ENCODE results near the gene U2SURP. TPM values are rescaled to one million over a fixed set of nuclear protein-coding genes. Genes with fewer than 3 reads are reported as not detected.

U2SURP gene
- total RNA-seq (100 to 1,000 TPM; 108 to 121 TPM), polyA plus RNA-seq (ENCODE audit: insufficient read length in 2 of 2) (100 to 1,000 TPM in 1 of 2 donors, 10 to 100 TPM in 1; 74.0 to 100 TPM)
- long read RNA-seq, donor 1, full-length matches to known transcripts = 5 of 5 reads
- long read RNA-seq, donor 1, partial matches to known transcripts = 0 of 5 reads
- long read RNA-seq, donor 1, other reads (novel, unspliced or antisense) = 0 of 5 reads
- long read RNA-seq, donor 2, transcript U2SURP-215 (6 exons, 588 nt) = major isoform, 5 of 7 reads
- long read RNA-seq, donor 2, partial matches to known transcripts = 0 of 7 reads
- long read RNA-seq, donor 2, other reads (novel, unspliced or antisense) = 0 of 7 reads
- long read RNA-seq, donor 3, partial matches to known transcripts = 0 of 4 reads
- long read RNA-seq, donor 3, other reads (novel, unspliced or antisense) = 0 of 4 reads
- long read RNA-seq, donor 4, full-length matches to known transcripts = 17 of 63 reads
- long read RNA-seq, donor 4, partial matches to known transcripts = 46 of 63 reads
- long read RNA-seq, donor 4, other reads (novel, unspliced or antisense) = 0 of 63 reads

DNA sequence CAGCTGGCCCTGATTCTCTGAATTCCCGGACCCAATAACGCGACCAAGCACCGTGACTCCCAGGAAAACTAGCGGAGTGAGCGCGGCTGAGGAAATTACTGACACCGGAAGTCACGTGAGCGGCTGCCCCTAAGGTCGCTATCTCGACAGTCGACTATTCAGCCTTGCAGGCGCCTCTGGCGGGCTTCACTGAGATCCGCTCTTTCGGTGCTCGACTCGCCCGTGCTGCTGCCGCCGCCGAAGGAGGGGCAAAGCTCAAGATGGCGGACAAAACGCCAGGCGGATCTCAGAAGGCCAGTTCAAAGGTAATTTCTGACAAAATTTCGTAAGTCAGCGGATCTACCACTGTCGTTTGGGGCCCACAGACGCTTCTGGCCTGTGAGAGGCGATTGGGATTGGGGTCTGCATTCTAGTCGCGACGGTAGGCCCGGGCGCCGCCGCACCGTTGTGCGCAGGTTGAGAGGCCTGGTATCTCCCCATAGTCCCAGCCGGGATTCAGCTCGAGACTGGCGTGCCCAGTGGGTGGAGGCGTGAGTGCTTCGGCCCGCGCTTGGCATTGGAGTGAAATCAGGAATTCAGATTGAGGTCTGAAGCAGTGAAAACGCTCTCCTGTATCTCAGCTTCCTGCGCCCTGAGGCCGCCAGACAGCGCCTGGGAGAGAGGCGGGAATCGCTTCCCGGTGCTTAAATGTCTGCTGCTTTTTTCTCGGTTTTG lies at the start of gene U2SURP:
Gene U2SURP (plus strand): TSS at position 202 of the 714 bp plus-strand sequence. CDS start 59 bp downstream, at position 261.
- no peaks in the 10 kb centered on the region for H3K36me3 ChIP-seq (ENCODE audit: control insufficient read depth, insufficient read depth, low read length)
- peak within 1 kb of the TSS; percentile 99 for H3K27ac ChIP-seq (ENCODE audit: low read depth, low read length)
- H3K27me3 ChIP-seq (ENCODE audit: control insufficient read depth, insufficient read depth, low read length) = no peaks in the 10 kb centered on the region
- peak within 1 kb of the TSS; percentile 99 for H3K4me3 ChIP-seq (ENCODE audit: low read depth, low read length)
- peaks cover 9% of the 10 kb centered on the region for H3K4me1 ChIP-seq (ENCODE audit: control insufficient read depth, insufficient read depth, low read length)
- DNase-seq (ENCODE audit: low read depth in 4 of 6, low spot score in 6 of 6) = peak; percentile 94 to 99 (median 98)
- no peaks in the 10 kb centered on the region for H3K9me3 ChIP-seq (ENCODE audit: control insufficient read depth, insufficient read depth, low read length)
- WGBS (ENCODE audit: insufficient coverage) = 0% methylated on average over 55 of the region's 55 CpGs

DNA sequence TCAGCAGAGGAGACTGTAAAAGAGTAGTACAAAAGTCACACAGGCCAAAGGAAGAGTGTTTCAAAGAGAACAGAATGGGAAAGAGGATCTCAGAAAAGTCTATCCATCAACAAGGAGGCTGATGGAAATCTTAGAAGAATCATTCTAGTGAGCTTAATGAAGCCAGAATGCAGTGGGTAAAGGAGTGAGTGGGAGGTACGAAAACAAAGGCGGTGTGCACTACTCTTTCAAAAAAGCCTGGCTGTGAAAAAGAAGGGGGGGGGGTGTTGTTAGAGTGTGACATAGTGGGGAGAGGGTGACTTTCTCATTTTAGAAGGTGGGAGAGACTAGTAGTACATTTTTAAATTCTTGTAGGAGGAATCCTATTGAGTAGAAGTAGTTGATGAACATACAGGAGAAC lies 49.6 kb upstream of the U2SURP start:
- no peak for DNase-seq (ENCODE audit: low read depth in 4 of 6, low spot score in 6 of 6)
- no peaks in the 10 kb centered on the region for H3K36me3 ChIP-seq (ENCODE audit: control insufficient read depth, insufficient read depth, low read length)
- H3K9me3 ChIP-seq (ENCODE audit: control insufficient read depth, insufficient read depth, low read length) = no peaks in the 10 kb centered on the region
- 47% methylated on average over 2 of the region's 2 CpGs for WGBS (ENCODE audit: insufficient coverage)
- H3K27me3 ChIP-seq (ENCODE audit: control insufficient read depth, insufficient read depth, low read length) = peaks cover 10% of the 10 kb centered on the region
- peaks cover 6% of the 10 kb centered on the region for H3K4me1 ChIP-seq (ENCODE audit: control insufficient read depth, insufficient read depth, low read length)
- H3K27ac ChIP-seq (ENCODE audit: low read depth, low read length) = no peak overlapping the region
- H3K4me3 ChIP-seq (ENCODE audit: low read depth, low read length) = no peak overlapping the region

DNA sequence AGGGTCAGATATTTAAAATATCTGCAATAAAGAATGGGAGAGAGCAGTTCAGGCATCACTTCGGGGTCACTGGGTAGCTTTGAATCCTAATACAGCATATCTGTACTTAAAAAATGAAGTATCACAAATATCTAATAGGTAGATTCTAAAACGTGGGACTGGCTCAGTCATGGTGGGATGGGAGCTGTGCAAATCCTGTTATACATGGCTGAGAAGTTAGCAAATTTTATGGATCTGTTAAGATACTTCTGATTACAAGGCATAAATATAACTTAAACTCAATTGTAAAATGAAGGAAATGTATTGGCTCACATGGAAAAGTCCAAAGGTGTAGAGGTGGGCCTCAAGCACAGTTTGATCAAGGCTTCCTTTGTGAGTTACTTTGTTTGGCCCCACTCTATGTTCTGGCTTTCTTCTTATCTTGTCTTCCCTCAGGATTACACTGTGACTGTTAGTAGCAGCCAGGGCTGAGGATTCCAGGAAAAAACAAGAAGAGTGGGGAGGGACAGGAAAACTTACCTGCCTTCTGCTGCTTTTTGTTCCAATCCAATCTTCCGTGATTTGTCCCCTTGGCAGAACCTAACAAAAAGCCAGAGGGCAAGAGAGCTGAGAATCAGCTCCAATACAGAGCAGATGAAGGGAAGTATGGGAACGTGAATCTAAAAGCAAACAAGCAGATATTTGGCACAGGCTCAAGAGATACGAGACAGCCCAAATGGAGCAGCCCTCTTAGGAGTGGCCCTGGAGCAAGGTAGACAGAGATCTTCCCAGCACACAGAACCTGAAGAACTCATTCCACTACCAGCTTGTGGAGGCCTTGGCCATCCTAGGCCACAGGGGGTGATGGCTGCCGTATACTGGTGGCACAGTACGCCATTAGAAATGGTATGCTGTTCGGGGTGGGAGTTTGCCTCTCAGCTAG lies 48.8 kb upstream of the U2SURP start:
- peaks cover 1% of the 10 kb centered on the region for H3K4me1 ChIP-seq (ENCODE audit: control insufficient read depth, insufficient read depth, low read length)

DNA sequence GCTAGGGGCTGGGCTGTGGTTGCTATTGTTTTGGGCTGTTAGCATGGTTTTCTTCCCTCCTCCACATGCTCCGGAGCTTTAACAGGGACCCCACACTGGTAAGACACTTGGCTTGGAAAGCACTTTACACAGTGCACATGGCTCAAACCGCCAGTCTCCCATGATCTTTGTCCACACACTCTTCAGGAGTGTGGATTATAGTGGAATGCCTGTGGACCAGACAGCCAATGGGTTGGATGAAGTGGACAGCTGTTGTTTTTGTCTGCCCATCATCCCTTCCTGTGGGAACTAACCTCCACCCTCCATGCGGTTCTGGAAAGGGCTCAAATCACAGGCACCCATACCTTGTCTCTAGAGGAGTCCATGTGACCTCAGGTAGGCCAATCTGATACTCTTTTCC lies 47.9 kb upstream of the U2SURP start:
- 100% methylated on average over 1 of the region's 3 CpGs for WGBS (ENCODE audit: insufficient coverage)
- H3K4me3 ChIP-seq (ENCODE audit: low read depth, low read length) = no peak overlapping the region
- H3K27me3 ChIP-seq (ENCODE audit: control insufficient read depth, insufficient read depth, low read length) = no peaks in the 10 kb centered on the region
- H3K4me1 ChIP-seq (ENCODE audit: control insufficient read depth, insufficient read depth, low read length) = no peaks in the 10 kb centered on the region
- no peak overlapping the region for H3K27ac ChIP-seq (ENCODE audit: low read depth, low read length)
- DNase-seq (ENCODE audit: low read depth in 4 of 6, low spot score in 6 of 6) = no peak
- H3K9me3 ChIP-seq (ENCODE audit: control insufficient read depth, insufficient read depth, low read length) = no peaks in the 10 kb centered on the region
- no peaks in the 10 kb centered on the region for H3K36me3 ChIP-seq (ENCODE audit: control insufficient read depth, insufficient read depth, low read length)

More for the DNA sequence above, 48.8 kb upstream of the U2SURP start:
- WGBS (ENCODE audit: insufficient coverage) = 81% methylated on average over 3 of the region's 8 CpGs
- H3K27me3 ChIP-seq (ENCODE audit: control insufficient read depth, insufficient read depth, low read length) = peaks cover 3% of the 10 kb centered on the region
- no peak overlapping the region for H3K4me3 ChIP-seq (ENCODE audit: low read depth, low read length)
- no peak for DNase-seq (ENCODE audit: low read depth in 4 of 6, low spot score in 6 of 6)
- H3K27ac ChIP-seq (ENCODE audit: low read depth, low read length) = no peak overlapping the region
- H3K36me3 ChIP-seq (ENCODE audit: control insufficient read depth, insufficient read depth, low read length) = no peaks in the 10 kb centered on the region
- no peaks in the 10 kb centered on the region for H3K9me3 ChIP-seq (ENCODE audit: control insufficient read depth, insufficient read depth, low read length)

DNA sequence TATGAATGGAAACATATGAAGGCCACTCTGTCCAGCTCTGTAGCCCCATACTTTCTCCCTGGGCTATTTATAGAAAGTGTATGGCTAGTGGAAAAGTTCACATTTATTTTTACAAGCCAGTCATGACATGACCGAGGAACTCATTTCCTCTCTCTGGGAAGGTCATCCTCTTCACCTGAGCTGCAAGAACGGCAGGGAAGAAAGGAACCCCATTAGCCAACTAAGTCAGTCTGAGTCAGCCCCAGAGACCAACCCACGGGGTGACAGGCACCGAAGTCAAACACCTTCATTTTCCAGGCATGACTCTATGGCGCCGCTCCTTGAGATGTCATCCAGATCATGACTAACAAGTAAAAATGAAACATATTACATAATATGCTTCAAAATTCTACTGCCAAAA lies 42.7 kb upstream of the U2SURP start:
- WGBS (ENCODE audit: insufficient coverage) = 79% methylated on average over 2 of the region's 6 CpGs
- H3K27ac ChIP-seq (ENCODE audit: low read depth, low read length) = no peak overlapping the region
- no peaks in the 10 kb centered on the region for H3K9me3 ChIP-seq (ENCODE audit: control insufficient read depth, insufficient read depth, low read length)
- peaks cover 7% of the 10 kb centered on the region for H3K27me3 ChIP-seq (ENCODE audit: control insufficient read depth, insufficient read depth, low read length)
- no peak for DNase-seq (ENCODE audit: low read depth in 4 of 6, low spot score in 6 of 6)
- no peaks in the 10 kb centered on the region for H3K36me3 ChIP-seq (ENCODE audit: control insufficient read depth, insufficient read depth, low read length)
- no peak overlapping the region for H3K4me3 ChIP-seq (ENCODE audit: low read depth, low read length)
- H3K4me1 ChIP-seq (ENCODE audit: control insufficient read depth, insufficient read depth, low read length) = peaks cover 9% of the 10 kb centered on the region

DNA sequence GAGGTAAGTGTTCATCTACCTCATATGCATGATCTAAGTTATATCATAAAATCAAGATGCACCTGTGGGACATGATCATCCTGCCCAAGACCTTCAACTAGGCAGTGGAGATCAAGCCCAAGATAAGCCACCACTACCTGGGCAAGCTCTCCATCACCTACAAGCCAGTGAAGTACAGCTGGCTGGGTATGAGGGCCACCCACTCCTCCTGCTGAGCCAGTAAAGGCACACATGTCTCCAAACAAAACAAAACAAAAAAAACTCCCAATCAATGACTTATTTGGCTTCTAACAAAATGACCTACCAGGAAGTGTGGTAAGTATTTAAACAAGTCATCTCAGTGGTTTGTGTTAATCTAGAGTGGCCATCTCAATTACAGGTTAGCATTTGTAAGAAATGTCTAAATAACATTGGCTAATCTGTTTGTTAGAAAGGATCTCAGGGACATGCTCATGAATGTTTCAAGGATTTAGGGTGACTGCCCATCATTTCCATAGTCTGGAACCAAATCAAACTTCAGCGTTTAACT lies 41.0 kb upstream of the U2SURP start:
- no peak for DNase-seq (ENCODE audit: low read depth in 4 of 6, low spot score in 6 of 6)
- Histone ChIP-seq H3K36me3 (ENCODE audit: control insufficient read depth, insufficient read depth, low read length) (no peaks in the 10 kb centered on the region), H3K4me1 (ENCODE audit: control insufficient read depth, insufficient read depth, low read length) (peaks cover 9% of the 10 kb centered on the region), H3K9me3 (ENCODE audit: control insufficient read depth, insufficient read depth, low read length) (no peaks in the 10 kb centered on the region), H3K4me3 (ENCODE audit: low read depth, low read length) (no peak overlapping the region), H3K27ac (ENCODE audit: low read depth, low read length) (no peak overlapping the region), H3K27me3 (ENCODE audit: control insufficient read depth, insufficient read depth, low read length) (peaks cover 13% of the 10 kb centered on the region)
- no CpG with 5 or more reads among the region's 1 CpG for WGBS (ENCODE audit: insufficient coverage)

DNA sequence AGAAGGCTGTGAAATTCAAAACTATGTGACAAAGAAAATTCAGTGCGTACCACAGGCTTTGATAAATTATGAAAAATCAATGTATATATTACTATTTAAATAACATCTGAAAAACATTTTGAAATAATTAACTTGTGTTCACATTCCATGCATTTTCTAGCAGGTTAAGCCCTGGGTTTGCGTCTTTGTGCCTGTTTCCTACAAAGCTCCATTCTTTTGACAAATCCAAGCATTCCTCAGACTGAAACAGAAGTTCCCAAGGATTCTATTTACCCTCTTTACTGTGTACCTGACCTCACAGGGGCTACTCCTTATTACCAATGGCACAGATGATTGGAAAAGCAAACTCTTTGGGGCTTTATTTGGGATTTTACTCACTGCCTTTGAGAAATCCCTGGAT lies 39.8 kb upstream of the U2SURP start:
- H3K27ac ChIP-seq (ENCODE audit: low read depth, low read length) = no peak overlapping the region
- WGBS (ENCODE audit: insufficient coverage) = 100% methylated on average over 1 of the region's 2 CpGs
- no peak for DNase-seq (ENCODE audit: low read depth in 4 of 6, low spot score in 6 of 6)
- H3K4me1 ChIP-seq (ENCODE audit: control insufficient read depth, insufficient read depth, low read length) = peaks cover 9% of the 10 kb centered on the region
- H3K4me3 ChIP-seq (ENCODE audit: low read depth, low read length) = no peak overlapping the region
- no peaks in the 10 kb centered on the region for H3K9me3 ChIP-seq (ENCODE audit: control insufficient read depth, insufficient read depth, low read length)
- H3K27me3 ChIP-seq (ENCODE audit: control insufficient read depth, insufficient read depth, low read length) = peaks cover 13% of the 10 kb centered on the region
- H3K36me3 ChIP-seq (ENCODE audit: control insufficient read depth, insufficient read depth, low read length) = no peaks in the 10 kb centered on the region

DNA sequence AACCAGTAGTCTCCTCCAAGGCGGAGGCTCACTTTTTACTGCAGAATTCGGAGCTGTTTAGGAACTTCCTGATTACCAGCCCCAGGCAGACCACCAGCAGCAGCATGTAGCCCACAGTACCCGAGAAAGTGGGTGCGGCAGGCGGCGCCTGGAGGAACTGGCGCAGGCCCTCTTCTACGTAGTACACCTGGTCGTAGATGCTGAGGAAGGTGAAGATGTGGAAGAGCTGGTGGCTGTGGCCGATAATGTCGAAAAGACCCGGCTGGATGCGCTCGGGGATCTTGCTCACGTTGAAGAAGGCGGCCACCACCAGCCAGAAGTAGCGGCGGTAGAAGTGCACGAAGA lies 39.2 kb upstream of the U2SURP start:
- WGBS (ENCODE audit: insufficient coverage) = 97% methylated on average over 19 of the region's 19 CpGs
- H3K4me3 ChIP-seq (ENCODE audit: low read depth, low read length) = no peak overlapping the region

More for the DNA sequence above, 39.2 kb upstream of the U2SURP start:
- Histone ChIP-seq H3K36me3 (ENCODE audit: control insufficient read depth, insufficient read depth, low read length) (no peaks in the 10 kb centered on the region), H3K27ac (ENCODE audit: low read depth, low read length) (no peak overlapping the region), H3K9me3 (ENCODE audit: control insufficient read depth, insufficient read depth, low read length) (no peaks in the 10 kb centered on the region), H3K27me3 (ENCODE audit: control insufficient read depth, insufficient read depth, low read length) (peaks cover 13% of the 10 kb centered on the region), H3K4me1 (ENCODE audit: control insufficient read depth, insufficient read depth, low read length) (peaks cover 9% of the 10 kb centered on the region)
- DNase-seq (ENCODE audit: low read depth in 4 of 6, low spot score in 6 of 6) = no peak
